Neuronal stem cell (in vitro differentiated cells): Measurements from ENCODE around the gene SLC6A19.

Experiments used
- DNase-seq: peaks from one replicate; pipeline ENCODE4 v3.0.0-alpha.2; 2013; ENCODE audit warnings: low spot score
- H2AFZ ChIP-seq: one replicate; pipeline ENCODE4 v1.6.1; 2013; ENCODE audit warnings: mild to moderate bottlenecking, low read length, inconsistent platforms
- H2AK5ac ChIP-seq: 2 replicates; pipeline ENCODE4 v1.6.1; 2013; ENCODE audit warnings: low read depth, mild to moderate bottlenecking, inconsistent platforms, low read length, moderate library complexity, mixed read lengths
- H2BK120ac ChIP-seq: 2 replicates; pipeline ENCODE4 v1.6.1; 2013; ENCODE audit warnings: low read depth, mild to moderate bottlenecking, inconsistent platforms, low read length, moderate library complexity, mixed read lengths
- H2BK12ac ChIP-seq: one replicate; pipeline ENCODE4 v1.6.1; 2013; ENCODE audit warnings: low read length, inconsistent platforms
- H2BK15ac ChIP-seq: 2 replicates; pipeline ENCODE4 v1.6.1; 2013; ENCODE audit warnings: mild to moderate bottlenecking, low read length, inconsistent platforms, mixed read lengths
- H2BK5ac ChIP-seq: one replicate; pipeline ENCODE4 v1.6.1; 2013; ENCODE audit warnings: inconsistent platforms, mild to moderate bottlenecking, low read length, moderate library complexity
- H3K14ac ChIP-seq: one replicate; pipeline ENCODE4 v1.6.1; 2013; ENCODE audit warnings: low read length, inconsistent platforms
- H3K18ac ChIP-seq: 2 replicates; pipeline ENCODE4 v1.6.1; 2013; ENCODE audit warnings: low read length, inconsistent platforms
- H3K23ac ChIP-seq: 2 replicates; pipeline ENCODE4 v1.6.1; 2013; ENCODE audit warnings: low read depth, mild to moderate bottlenecking, mixed read lengths, low read length, inconsistent platforms; ENCODE audit not compliant: poor library complexity
- H3K27ac ChIP-seq: replicated peaks from 3 replicates; pipeline ENCODE4 v1.5.1; 2013; ENCODE audit warnings: low read length, inconsistent platforms
- H3K27me3 ChIP-seq, 3 experiments: 2 replicates each; pipeline ENCODE4 v1.6.1; 2013; ENCODE audit warnings: low read length in 3 of 3, mild to moderate bottlenecking in 2 of 3, inconsistent platforms in 1 of 3, low read depth in 1 of 3, mixed read lengths in 1 of 3, moderate library complexity in 1 of 3; ENCODE audit not compliant: control insufficient read depth in 3 of 3, insufficient read depth in 3 of 3
- H3K36me3 ChIP-seq, 2 donors: replicated peaks in 1 of 2; 2 replicates each; pipeline ENCODE4 v1.6.1; 2013; ENCODE audit warnings: low read length in 2 of 2; ENCODE audit not compliant: control insufficient read depth in 2 of 2, insufficient read depth in 2 of 2
- H3K4ac ChIP-seq: 2 replicates; pipeline ENCODE4 v1.6.1; 2013; ENCODE audit warnings: inconsistent platforms, mild to moderate bottlenecking, low read length, moderate library complexity
- H3K4me1 ChIP-seq, 2 donors: 1 replicate in 1 of 2; 2 replicates in 1 of 2; pipeline ENCODE4 v1.6.1; 2013; ENCODE audit warnings: low read length in 2 of 2, low read depth in 1 of 2; ENCODE audit not compliant: control insufficient read depth in 2 of 2, insufficient read depth in 1 of 2
- H3K4me2 ChIP-seq: one replicate; pipeline ENCODE4 v1.6.1; 2013; ENCODE audit warnings: mild to moderate bottlenecking, low read length, inconsistent platforms; ENCODE audit not compliant: insufficient read depth, poor library complexity, severe bottlenecking
- H3K4me3 ChIP-seq, 2 donors: 2 replicates each; pipeline ENCODE4 v1.5.1; 2013; ENCODE audit warnings: low read length in 2 of 2, mild to moderate bottlenecking in 2 of 2, inconsistent platforms in 1 of 2, moderate library complexity in 1 of 2
- H3K79me1 ChIP-seq: one replicate; pipeline ENCODE4 v1.6.1; 2013; ENCODE audit warnings: low read depth, mild to moderate bottlenecking, inconsistent platforms, low read length, moderate library complexity
- H3K9ac ChIP-seq: one replicate; pipeline ENCODE4 v1.6.1; 2013; ENCODE audit warnings: mild to moderate bottlenecking, low read depth, low read length, inconsistent platforms; ENCODE audit not compliant: poor library complexity
- H3K9me3 ChIP-seq, 2 donors: replicated peaks in 1 of 2; 2 replicates each; pipeline versions ENCODE3 to v1.6.1; 2013; ENCODE audit warnings: low read length in 2 of 2, mild to moderate bottlenecking in 2 of 2, inconsistent platforms in 1 of 2, low read depth in 1 of 2, mixed read lengths in 1 of 2, moderate library complexity in 1 of 2; ENCODE audit not compliant: control insufficient read depth in 2 of 2, insufficient read depth in 1 of 2
- H4K8ac ChIP-seq: one replicate; pipeline ENCODE4 v1.6.1; 2013; ENCODE audit warnings: low read depth, mild to moderate bottlenecking, inconsistent platforms, low read length, moderate library complexity
- H4K91ac ChIP-seq: one replicate; pipeline ENCODE4 v1.6.1; 2013; ENCODE audit warnings: low read length, low read depth, mild to moderate bottlenecking, inconsistent platforms; ENCODE audit not compliant: poor library complexity
- WGBS, 2 donors: extraction: QIAGEN DNeasy Blood & Tissue Kit; methylation state at CpG; one replicate each; pipeline ENCODE4 v1.1.7; 2013; ENCODE audit warnings: missing lambda C conversion rate in 2 of 2, mixed read lengths in 1 of 2; ENCODE audit not compliant: insufficient read length in 2 of 2, insufficient replicate concordance in 1 of 2; ENCODE audit errors: extremely low coverage in 2 of 2; 5-methylcytosine and 5-hydroxymethylcytosine counted together

SLC6A19 gene

GRCh38 chr5:1204693-1205242 is 3.4 kb downstream of the SLC6A19 start:
- Histone ChIP-seq H2BK12ac (no peak overlapping the region), H2BK120ac (no peak overlapping the region), H3K4me2 (no peak overlapping the region), H3K36me3 (no peaks in the 10 kb centered on the region), H3K18ac (peak overlapping the region; percentile 44), H3K14ac (no peak overlapping the region), H3K27me3 (peaks cover 0 to 54% (median 0%) of the 10 kb centered on the region in 3 experiments), H3K23ac (peak overlapping the region; percentile 23), H3K9ac (no peak overlapping the region), H4K8ac (no peak overlapping the region), H3K4ac (no peak overlapping the region), H3K4me1 (peaks cover 0 to 6% of the 10 kb centered on the region in 2 donors), H3K27ac (no peak overlapping the region), H3K79me1 (peaks cover 1% of the 10 kb centered on the region), H3K9me3 (no peaks in the 10 kb centered on the region), H2BK15ac (peak overlapping the region; percentile 97), H4K91ac (no peak overlapping the region), H2AFZ (no peak overlapping the region), H2AK5ac (peak overlapping the region; percentile 75), H2BK5ac (peak overlapping the region; percentile 96), H3K4me3 (no peak overlapping the region)
- peak; percentile 14 for DNase-seq
- WGBS, 2 donors, result no CpG with 5 or more reads among the region's 18 CpGs

- Histone ChIP-seq H3K27ac (no peak overlapping the region), H3K27me3 (peaks cover 0 to 61% (median 0%) of the 10 kb centered on the region in 3 experiments), H3K14ac (peak overlapping the region; percentile 38), H2BK120ac (no peak overlapping the region), H3K4me1 (peaks cover 0 to 3% of the 10 kb centered on the region in 2 donors), H3K4me2 (no peak overlapping the region), H2AK5ac (peak overlapping the region; percentile 56), H3K9ac (no peak overlapping the region), H3K18ac (peak overlapping the region; percentile 44), H3K9me3 (no peaks in the 10 kb centered on the region), H3K4ac (peak overlapping the region; percentile 37), H4K8ac (no peak overlapping the region), H2AFZ (no peak overlapping the region), H3K4me3 (no peak overlapping the region), H3K79me1 (peaks cover 1% of the 10 kb centered on the region), H2BK15ac (no peak overlapping the region), H2BK5ac (no peak overlapping the region), H3K23ac (no peak overlapping the region), H4K91ac (no peak overlapping the region), H3K36me3 (no peaks in the 10 kb centered on the region), H2BK12ac (peak overlapping the region; percentile 46)
- no CpG with 5 or more reads among the region's 11 CpGs for WGBS, 2 donors
- DNase-seq, result no peak
These were observed 4.1 kb downstream of the SLC6A19 start for GRCh38 chr5:1205255-1206180.

- peak overlapping the region; percentile 85 for H3K23ac ChIP-seq
- peaks cover 0 to 3% of the 10 kb centered on the region in 2 donors for H3K4me1 ChIP-seq
- no CpG with 5 or more reads among the region's 49 CpGs for WGBS, 2 donors
These were observed 5.4 kb downstream of the SLC6A19 start for GRCh38 chr5:1206521-1207412.

More at GRCh38 chr5:1206521-1207412, 5.4 kb downstream of the SLC6A19 start:
- H2BK120ac ChIP-seq, result peak overlapping the region; percentile 67
- no peak overlapping the region for H3K4me3 ChIP-seq
- no peak overlapping the region for H3K14ac ChIP-seq
- peak overlapping the region; percentile 72 for H4K8ac ChIP-seq
- peaks cover 0 to 58% (median 2%) of the 10 kb centered on the region in 3 experiments for H3K27me3 ChIP-seq
- peak overlapping the region; percentile 83 for H2BK15ac ChIP-seq
- no peak for DNase-seq
- H3K4me2 ChIP-seq, result no peak overlapping the region
- H3K79me1 ChIP-seq, result peaks cover 1% of the 10 kb centered on the region
- H3K9ac ChIP-seq, result no peak overlapping the region
- peak overlapping the region; percentile 84 for H2AK5ac ChIP-seq
- H4K91ac ChIP-seq, result peak overlapping the region; percentile 64
- H3K18ac ChIP-seq, result peak overlapping the region; percentile 64
- H3K36me3 ChIP-seq, result no peaks in the 10 kb centered on the region
- H3K4ac ChIP-seq, result peak overlapping the region; percentile 37
- H2BK5ac ChIP-seq, result peak overlapping the region; percentile 87
- H2BK12ac ChIP-seq, result peak overlapping the region; percentile 58
- H3K27ac ChIP-seq, result no peak overlapping the region
- no peak overlapping the region for H2AFZ ChIP-seq
- peaks cover 0 to 2% of the 10 kb centered on the region in 2 donors for H3K9me3 ChIP-seq
